ENCODE results near the gene SGTA. TPM values are rescaled to one million over a fixed set of nuclear protein-coding genes. Genes with fewer than 3 reads are reported as not detected.

SGTA gene
- total and polyA plus RNA-seq, 4 donors = 16.7 to 38.4 (median 21.0) TPM

GRCh38 chr19:2756477-2756876 lies 26.6 kb downstream of the SGTA start:
- no peak for DNase-seq (ENCODE audit: low spot score)
- TF ChIP-seq RXRA (IDR thresholded peaks at IDR 0.05) (no peak), HNF4A (conservative IDR thresholded peaks at IDR 0.05) (no peak)
- Histone ChIP-seq H3K36me3 (ENCODE audit: control insufficient read depth in 4 of 4, insufficient read depth in 3 of 4, low read depth in 1 of 4, low read length in 3 of 4) (peaks cover 7 to 47% (median 10%) of the 10 kb centered on the region in 4 donors), H3K9me3 (ENCODE audit: control insufficient read depth in 4 of 4, low read length in 3 of 4) (no peaks in the 10 kb centered on the region), H3K27ac (ENCODE audit: low read depth in 1 of 2, low read length in 2 of 2) (no peak overlapping the region), H3K4me1 (ENCODE audit: control insufficient read depth in 4 of 4, insufficient read depth in 4 of 4, low read length in 3 of 4) (no peaks in the 10 kb centered on the region), H3K4me3 (ENCODE audit: low read depth in 1 of 3, low read length in 3 of 3) (no peak overlapping the region), H3K27me3 (ENCODE audit: control insufficient read depth in 4 of 4, insufficient read depth in 4 of 4, low read length in 3 of 4) (no peaks in the 10 kb centered on the region), H3K9ac (ENCODE audit: low read depth in 1 of 2, low read length in 2 of 2) (no peak overlapping the region)
- WGBS = 94% methylated on average over 8 of the region's 8 CpGs

DNA sequence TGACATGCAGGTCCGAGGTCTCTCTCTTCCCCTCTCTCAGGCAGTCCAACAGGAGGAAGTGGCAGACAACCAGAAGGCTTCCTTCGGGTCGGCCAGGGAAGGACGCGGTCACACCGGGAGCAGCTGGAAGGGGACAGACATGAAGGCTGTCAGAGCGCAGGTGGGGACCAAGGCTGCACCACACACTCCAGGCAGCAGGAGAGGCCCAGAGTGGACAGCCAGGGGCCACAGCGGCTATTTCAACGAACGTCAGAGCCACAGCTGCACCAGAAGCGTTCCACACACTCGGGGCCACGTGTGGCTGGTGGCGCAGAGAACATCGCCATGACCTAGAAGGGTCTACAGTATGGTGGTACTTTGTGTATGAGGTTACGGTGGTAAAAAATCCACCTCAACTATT lies 27.3 kb downstream of the SGTA start:
- TF ChIP-seq NR2F2 (IDR thresholded peaks at IDR 0.05) = no peak
- Histone ChIP-seq H3K9ac (ENCODE audit: low read depth in 1 of 2, low read length in 2 of 2) (no peak overlapping the region), H3K36me3 (ENCODE audit: control insufficient read depth in 4 of 4, insufficient read depth in 3 of 4, low read depth in 1 of 4, low read length in 3 of 4) (peaks cover 7 to 43% (median 10%) of the 10 kb centered on the region in 4 donors), H3K27me3 (ENCODE audit: control insufficient read depth in 4 of 4, insufficient read depth in 4 of 4, low read length in 3 of 4) (no peaks in the 10 kb centered on the region), H3K4me1 (ENCODE audit: control insufficient read depth in 4 of 4, insufficient read depth in 4 of 4, low read length in 3 of 4) (no peaks in the 10 kb centered on the region), H3K4me3 (ENCODE audit: low read depth in 1 of 3, low read length in 3 of 3) (no peak overlapping the region), H3K27ac (ENCODE audit: low read depth in 1 of 2, low read length in 2 of 2) (no peak overlapping the region), H3K9me3 (ENCODE audit: control insufficient read depth in 4 of 4, low read length in 3 of 4) (no peaks in the 10 kb centered on the region)
- DNase-seq (ENCODE audit: low spot score) = no peak
- WGBS = 97% methylated on average over 16 of the region's 16 CpGs

DNA sequence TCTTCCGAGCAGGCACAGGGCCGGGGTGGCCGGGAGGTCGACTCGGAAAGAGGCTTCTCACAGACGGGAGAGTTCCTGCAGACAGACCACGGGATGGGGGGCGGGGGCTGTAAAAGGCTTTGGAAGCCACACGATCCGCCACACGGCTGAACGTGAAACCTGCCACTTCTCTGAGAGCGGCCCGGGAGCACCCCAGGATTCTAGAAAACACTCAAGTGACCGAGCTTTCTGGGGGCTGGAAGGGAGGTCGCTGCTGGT lies 27.7 kb downstream of the SGTA start:
- TF ChIP-seq NR2F2 (IDR thresholded peaks at IDR 0.05) = no peak
- TF ChIP-seq HNF4A (conservative IDR thresholded peaks at IDR 0.05) = no peak
- no peak for TF ChIP-seq TAF1 (conservative IDR thresholded peaks at IDR 0.05)
- TF ChIP-seq EGR1 (IDR thresholded peaks at IDR 0.05; ENCODE audit: low read depth in 2 of 2) = no peak
- TF ChIP-seq, protein P1, sequence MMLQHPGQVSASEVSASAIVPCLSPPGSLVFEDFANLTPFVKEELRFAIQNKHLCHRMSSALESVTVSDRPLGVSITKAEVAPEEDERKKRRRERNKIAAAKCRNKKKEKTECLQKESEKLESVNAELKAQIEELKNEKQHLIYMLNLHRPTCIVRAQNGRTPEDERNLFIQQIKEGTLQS (IDR thresholded peaks at IDR 0.05) = no peak
- no peak for TF ChIP-seq GABPA (IDR thresholded peaks at IDR 0.05 in 1 of 2, conservative IDR thresholded peaks at IDR 0.05 in 1 of 2)
- TF ChIP-seq, protein P2, sequence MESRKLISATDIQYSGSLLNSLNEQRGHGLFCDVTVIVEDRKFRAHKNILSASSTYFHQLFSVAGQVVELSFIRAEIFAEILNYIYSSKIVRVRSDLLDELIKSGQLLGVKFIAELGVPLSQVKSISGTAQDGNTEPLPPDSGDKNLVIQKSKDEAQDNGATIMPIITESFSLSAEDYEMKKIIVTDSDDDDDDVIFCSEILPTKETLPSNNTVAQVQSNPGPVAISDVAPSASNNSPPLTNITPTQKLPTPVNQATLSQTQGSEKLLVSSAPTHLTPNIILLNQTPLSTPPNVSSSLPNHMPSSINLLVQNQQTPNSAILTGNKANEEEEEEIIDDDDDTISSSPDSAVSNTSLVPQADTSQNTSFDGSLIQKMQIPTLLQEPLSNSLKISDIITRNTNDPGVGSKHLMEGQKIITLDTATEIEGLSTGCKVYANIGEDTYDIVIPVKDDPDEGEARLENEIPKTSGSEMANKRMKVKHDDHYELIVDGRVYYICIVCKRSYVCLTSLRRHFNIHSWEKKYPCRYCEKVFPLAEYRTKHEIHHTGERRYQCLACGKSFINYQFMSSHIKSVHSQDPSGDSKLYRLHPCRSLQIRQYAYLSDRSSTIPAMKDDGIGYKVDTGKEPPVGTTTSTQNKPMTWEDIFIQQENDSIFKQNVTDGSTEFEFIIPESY (IDR thresholded peaks at IDR 0.05) = no peak
- no peak for TF ChIP-seq SP1 (IDR thresholded peaks at IDR 0.05)
- no peak for TF ChIP-seq YY1 (IDR thresholded peaks at IDR 0.05)
- TF ChIP-seq FOXA1 (IDR thresholded peaks at IDR 0.05) = no peak
- no peak for TF ChIP-seq FOXA2 (IDR thresholded peaks at IDR 0.05)
- no peak for TF ChIP-seq RAD21 (IDR thresholded peaks at IDR 0.05)
- TF ChIP-seq HNF4G (IDR thresholded peaks at IDR 0.05) = no peak
- TF ChIP-seq CTCF (IDR thresholded peaks at IDR 0.05; ENCODE audit: low read depth, low read length, missing input control) = no peak
- TF ChIP-seq, protein P3, sequence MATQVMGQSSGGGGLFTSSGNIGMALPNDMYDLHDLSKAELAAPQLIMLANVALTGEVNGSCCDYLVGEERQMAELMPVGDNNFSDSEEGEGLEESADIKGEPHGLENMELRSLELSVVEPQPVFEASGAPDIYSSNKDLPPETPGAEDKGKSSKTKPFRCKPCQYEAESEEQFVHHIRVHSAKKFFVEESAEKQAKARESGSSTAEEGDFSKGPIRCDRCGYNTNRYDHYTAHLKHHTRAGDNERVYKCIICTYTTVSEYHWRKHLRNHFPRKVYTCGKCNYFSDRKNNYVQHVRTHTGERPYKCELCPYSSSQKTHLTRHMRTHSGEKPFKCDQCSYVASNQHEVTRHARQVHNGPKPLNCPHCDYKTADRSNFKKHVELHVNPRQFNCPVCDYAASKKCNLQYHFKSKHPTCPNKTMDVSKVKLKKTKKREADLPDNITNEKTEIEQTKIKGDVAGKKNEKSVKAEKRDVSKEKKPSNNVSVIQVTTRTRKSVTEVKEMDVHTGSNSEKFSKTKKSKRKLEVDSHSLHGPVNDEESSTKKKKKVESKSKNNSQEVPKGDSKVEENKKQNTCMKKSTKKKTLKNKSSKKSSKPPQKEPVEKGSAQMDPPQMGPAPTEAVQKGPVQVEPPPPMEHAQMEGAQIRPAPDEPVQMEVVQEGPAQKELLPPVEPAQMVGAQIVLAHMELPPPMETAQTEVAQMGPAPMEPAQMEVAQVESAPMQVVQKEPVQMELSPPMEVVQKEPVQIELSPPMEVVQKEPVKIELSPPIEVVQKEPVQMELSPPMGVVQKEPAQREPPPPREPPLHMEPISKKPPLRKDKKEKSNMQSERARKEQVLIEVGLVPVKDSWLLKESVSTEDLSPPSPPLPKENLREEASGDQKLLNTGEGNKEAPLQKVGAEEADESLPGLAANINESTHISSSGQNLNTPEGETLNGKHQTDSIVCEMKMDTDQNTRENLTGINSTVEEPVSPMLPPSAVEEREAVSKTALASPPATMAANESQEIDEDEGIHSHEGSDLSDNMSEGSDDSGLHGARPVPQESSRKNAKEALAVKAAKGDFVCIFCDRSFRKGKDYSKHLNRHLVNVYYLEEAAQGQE (IDR thresholded peaks at IDR 0.05) = no peak
- no peak for TF ChIP-seq MAX (IDR thresholded peaks at IDR 0.05)
- TF ChIP-seq JUND (IDR thresholded peaks at IDR 0.05) = no peak
- no peak overlapping the region for H3K9ac ChIP-seq (ENCODE audit: low read depth in 1 of 2, low read length in 2 of 2)
- H3K9me3 ChIP-seq (ENCODE audit: control insufficient read depth in 4 of 4, low read length in 3 of 4) = no peaks in the 10 kb centered on the region
- H3K4me1 ChIP-seq (ENCODE audit: control insufficient read depth in 4 of 4, insufficient read depth in 4 of 4, low read length in 3 of 4) = no peaks in the 10 kb centered on the region
- H3K36me3 ChIP-seq (ENCODE audit: control insufficient read depth in 4 of 4, insufficient read depth in 3 of 4, low read depth in 1 of 4, low read length in 3 of 4) = peaks cover 7 to 39% (median 10%) of the 10 kb centered on the region in 4 donors
- no peak overlapping the region for H3K4me3 ChIP-seq (ENCODE audit: low read depth in 1 of 3, low read length in 3 of 3)
- WGBS = 97% methylated on average over 16 of the region's 16 CpGs
- no peak overlapping the region for H3K27ac ChIP-seq (ENCODE audit: low read depth in 1 of 2, low read length in 2 of 2)
- no peaks in the 10 kb centered on the region for H3K27me3 ChIP-seq (ENCODE audit: control insufficient read depth in 4 of 4, insufficient read depth in 4 of 4, low read length in 3 of 4)
- no peak for DNase-seq (ENCODE audit: low spot score)
